Tibial artery (tissue), 4 donors: ENCODE data around the gene SSBP4.
A peak's percentile ranks its signal among the peaks of the same experiment; 100 is the strongest.
"Not testable (repeated sequence)": the region's sequence is repeated elsewhere in the genome, so short reads cannot be mapped to it uniquely, and the experiment has no call there.

Experiments
- DNase-seq, 2 donors: peaks; one replicate each; pipeline ENCODE4 v3.0.0-alpha.2; 2019
- H3K27ac ChIP-seq, 2 donors: fragments of 200-600 bp; sonication (generic) in 1 of 2; 1 replicate in 1 of 2; 2 replicates in 1 of 2; pipeline ENCODE4 v1.5.1; 2018 to 2019; ENCODE audit warnings: mild to moderate bottlenecking in 1 of 2
- H3K27me3 ChIP-seq, 2 donors: fragments of 200-600 bp; sonication (generic) in 1 of 2; one replicate each; pipeline versions ENCODE4 v1.5.1 to v1.6.0; 2016 to 2019
- H3K36me3 ChIP-seq, 3 donors: fragments of 200-600 bp; sonication (generic) in 2 of 3; one replicate each; pipeline ENCODE4 v1.5.1; 2016 to 2019; ENCODE audit warnings: mild to moderate bottlenecking in 2 of 3
- H3K4me1 ChIP-seq, 4 donors: fragments of 200-600 bp; sonication (generic) in 2 of 4; 1 replicate in 3 of 4; 2 replicates in 1 of 4; pipeline ENCODE4 v1.5.1; 2016 to 2019
- H3K4me3 ChIP-seq, 2 donors: fragments of 200-600 bp; sonication (generic) in 1 of 2; 1 replicate in 1 of 2; 2 replicates in 1 of 2; pipeline ENCODE4 v1.5.1; 2018 to 2019; ENCODE audit warnings: mild to moderate bottlenecking in 2 of 2
- H3K9me3 ChIP-seq, 3 donors: fragments of 200-600 bp; sonication (generic) in 1 of 3; one replicate each; pipeline ENCODE4 v1.5.1; 2016 to 2019
- CTCF ChIP-seq, 2 experiments: fragments of 200-600 bp in 1 of 2; fragments of 450-650 bp in 1 of 2; IDR thresholded peaks; one replicate each; pipeline ENCODE4 v1.5.1; 2017 to 2019; ENCODE audit warnings: antibody characterized with exemption in 2 of 2, mild to moderate bottlenecking in 1 of 2, moderate library complexity in 1 of 2
- intact Hi-C: fragments of 100-400 bp; cut with DNase I; formaldehyde crosslinking; loops from one replicate; pipeline ENCODE4 v1.15.0; 2023; ENCODE audit warnings: low total_unique reads

Gene SSBP4

GRCh38 chr19:18399008-18399407 lies 20.2 kb upstream of the SSBP4 start:
- peaks cover 0 to 47% of the 10 kb centered on the region in 2 donors for H3K27me3 ChIP-seq
- H3K27ac ChIP-seq = no peak overlapping the region
- no peak overlapping the region for H3K4me3 ChIP-seq
- no peaks in the 10 kb centered on the region for H3K9me3 ChIP-seq
- TF ChIP-seq CTCF (IDR thresholded peaks at IDR 0.05) = no peak
- peak in 1 of 2 donors; percentile 64 for DNase-seq
- no peaks in the 10 kb centered on the region for H3K4me1 ChIP-seq
- intact Hi-C loops = loop anchor here (5.0 kb wide), 1 partner anchor 47 kb away; no protein-coding TSS in a partner anchor
- no peaks in the 10 kb centered on the region for H3K36me3 ChIP-seq

GRCh38 chr19:18401580-18402112 lies 17.6 kb upstream of the SSBP4 start:
- Histone ChIP-seq H3K36me3 (no peaks in the 10 kb centered on the region), H3K4me3 (no peak overlapping the region), H3K9me3 (no peaks in the 10 kb centered on the region), H3K4me1 (no peaks in the 10 kb centered on the region), H3K27me3 (peaks cover 0 to 37% of the 10 kb centered on the region in 2 donors), H3K27ac (no peak overlapping the region)
- intact Hi-C loops = loop anchor here (10.0 kb wide), 1 partner anchor 137 kb away; no protein-coding TSS in a partner anchor
- peak; percentile 77 to 79 for DNase-seq
- TF ChIP-seq CTCF (IDR thresholded peaks at IDR 0.05) = no peak

- not testable (repeated sequence) for H3K36me3 ChIP-seq, H3K4me1 ChIP-seq, H3K4me3 ChIP-seq, DNase-seq, H3K9me3 ChIP-seq, H3K27ac ChIP-seq
- intact Hi-C loops = loop anchor here (10.0 kb wide), 1 partner anchor 138 kb away; no protein-coding TSS in a partner anchor
- peaks cover 0 to 27% of the 10 kb centered on the region in 2 donors for H3K27me3 ChIP-seq
Observed at GRCh38 chr19:18402455-18403248, 16.5 kb upstream of the SSBP4 start.

- intact Hi-C loops = loop anchor here (5.0 to 10.0 kb wide), 2 partner anchors 58 to 141 kb away; no protein-coding TSS in a partner anchor
- H3K27me3 ChIP-seq = peaks cover 0 to 18% of the 10 kb centered on the region in 2 donors
- not testable (repeated sequence) for H3K9me3 ChIP-seq, H3K4me3 ChIP-seq, H3K4me1 ChIP-seq, DNase-seq, H3K36me3 ChIP-seq, H3K27ac ChIP-seq
Observed at GRCh38 chr19:18405754-18406153, 13.4 kb upstream of the SSBP4 start.

GRCh38 chr19:18406749-18407148 lies 12.4 kb upstream of the SSBP4 start:
- Histone ChIP-seq H3K4me3 (no peak overlapping the region), H3K4me1 (peaks cover 0 to 6% (median 2%) of the 10 kb centered on the region in 4 donors), H3K9me3 (no peaks in the 10 kb centered on the region), H3K27ac (no peak overlapping the region), H3K27me3 (peaks cover 0 to 18% of the 10 kb centered on the region in 2 donors), H3K36me3 (no peaks in the 10 kb centered on the region)
- TF ChIP-seq CTCF (IDR thresholded peaks at IDR 0.05) = no peak
- DNase-seq = no peak
- intact Hi-C loops = loop anchor here (5.0 to 10.0 kb wide), 2 partner anchors 59 to 142 kb away; no protein-coding TSS in a partner anchor

GRCh38 chr19:18408053-18408476 lies 11.1 kb upstream of the SSBP4 start:
- no peak for DNase-seq
- no peak overlapping the region for H3K27ac ChIP-seq
- no peaks in the 10 kb centered on the region for H3K9me3 ChIP-seq
- peak in 1 of 2 experiments; percentile 12 for TF ChIP-seq CTCF (IDR thresholded peaks at IDR 0.05)
- H3K27me3 ChIP-seq = peaks cover 0 to 11% of the 10 kb centered on the region in 2 donors
- H3K36me3 ChIP-seq = no peaks in the 10 kb centered on the region
- H3K4me1 ChIP-seq = peaks cover 0 to 6% (median 2%) of the 10 kb centered on the region in 4 donors
- H3K4me3 ChIP-seq = no peak overlapping the region
- intact Hi-C loops = loop anchor here (5.0 to 10.0 kb wide), 2 partner anchors 61 to 143 kb away; no protein-coding TSS in a partner anchor
